ENCODE results near the gene OBP2A. TPM values are rescaled to one million over a fixed set of nuclear protein-coding genes. Genes with fewer than 3 reads are reported as not detected.

The OBP2A gene
- total and polyA plus RNA-seq, 12 donors = not detected

- no peaks in the 10 kb centered on the region for H3K36me3 ChIP-seq
- 66 to 74% methylated on average over 17 of the region's 17 CpGs for WGBS, 2 donors
- ATAC-seq = no peak
- H3K4me1 ChIP-seq = no peaks in the 10 kb centered on the region
- no peak overlapping the region for H3K4me3 ChIP-seq
- peaks cover 0 to 6% (median 0%) of the 10 kb centered on the region in 11 donors for H3K9me3 ChIP-seq
- no peak for TF ChIP-seq CTCF (IDR thresholded peaks at IDR 0.05)
- H3K27ac ChIP-seq = no peak overlapping the region
- intact Hi-C loops (cut with DNase I) = no loop called here
- no peak for DNase-seq
- peaks cover 0 to 5% (median 0%) of the 10 kb centered on the region in 7 donors for H3K27me3 ChIP-seq
These were observed 4.5 kb downstream of the OBP2A start for GRCh38 chr9:135550344-135550918.

GRCh38 chr9:135551031-135551430 lies 5.1 kb downstream of the OBP2A start:
- Histone ChIP-seq H3K36me3 (no peaks in the 10 kb centered on the region), H3K27ac (no peak overlapping the region), H3K9me3 (peaks cover 0 to 9% (median 0%) of the 10 kb centered on the region in 11 donors), H3K4me1 (no peaks in the 10 kb centered on the region), H3K4me3 (no peak overlapping the region), H3K27me3 (peaks cover 0 to 5% (median 0%) of the 10 kb centered on the region in 7 donors)
- no peak for TF ChIP-seq CTCF (IDR thresholded peaks at IDR 0.05)
- no peak for ATAC-seq
- DNase-seq = no peak
- intact Hi-C loops (cut with DNase I) = no loop called here
- WGBS, 2 donors = 66 to 70% methylated on average over 14 of the region's 14 CpGs

- no peak for ATAC-seq
- H3K4me1 ChIP-seq = no peaks in the 10 kb centered on the region
- TF ChIP-seq CTCF (IDR thresholded peaks at IDR 0.05) = no peak
- intact Hi-C loops (cut with DNase I) = no loop called here
- no peak for DNase-seq
- H3K36me3 ChIP-seq = no peaks in the 10 kb centered on the region
- no peak overlapping the region for H3K4me3 ChIP-seq
- 90 to 93% methylated on average over 13 of the region's 13 CpGs for WGBS, 2 donors
- no peak overlapping the region for H3K27ac ChIP-seq
- peaks cover 0 to 5% (median 0%) of the 10 kb centered on the region in 7 donors for H3K27me3 ChIP-seq
- peaks cover 0 to 10% (median 0%) of the 10 kb centered on the region in 11 donors for H3K9me3 ChIP-seq
These were observed 5.5 kb downstream of the OBP2A start for GRCh38 chr9:135551456-135551855.

GRCh38 chr9:135552021-135552697 lies 6.2 kb downstream of the OBP2A start:
- Histone ChIP-seq H3K27ac (no peak overlapping the region), H3K4me3 (no peak overlapping the region), H3K4me1 (no peaks in the 10 kb centered on the region), H3K36me3 (no peaks in the 10 kb centered on the region), H3K9me3 (peaks cover 0 to 10% (median 0%) of the 10 kb centered on the region in 11 donors), H3K27me3 (peaks cover 0 to 5% (median 0%) of the 10 kb centered on the region in 7 donors)
- intact Hi-C loops (cut with DNase I) = no loop called here
- 80 to 86% methylated on average over 18 of the region's 18 CpGs for WGBS, 2 donors
- ATAC-seq (no peak), DNase-seq (no peak)
- no peak for TF ChIP-seq CTCF (IDR thresholded peaks at IDR 0.05)
